HG02571 (cell line): ENCODE results near the gene CCM2L.

ENCODE experiments used
- ATAC-seq: cut with Tn5 transposase; IDR thresholded peaks from one replicate; pipeline ENCODE4 v1.9.1; 2021; ENCODE audit warnings: mild to moderate bottlenecking, moderate library complexity; ENCODE audit not compliant: unreplicated experiment

Gene CCM2L

GRCh38 chr20:32056708-32057483, 46.7 kb downstream of the CCM2L start:
- no peak for ATAC-seq

DNA sequence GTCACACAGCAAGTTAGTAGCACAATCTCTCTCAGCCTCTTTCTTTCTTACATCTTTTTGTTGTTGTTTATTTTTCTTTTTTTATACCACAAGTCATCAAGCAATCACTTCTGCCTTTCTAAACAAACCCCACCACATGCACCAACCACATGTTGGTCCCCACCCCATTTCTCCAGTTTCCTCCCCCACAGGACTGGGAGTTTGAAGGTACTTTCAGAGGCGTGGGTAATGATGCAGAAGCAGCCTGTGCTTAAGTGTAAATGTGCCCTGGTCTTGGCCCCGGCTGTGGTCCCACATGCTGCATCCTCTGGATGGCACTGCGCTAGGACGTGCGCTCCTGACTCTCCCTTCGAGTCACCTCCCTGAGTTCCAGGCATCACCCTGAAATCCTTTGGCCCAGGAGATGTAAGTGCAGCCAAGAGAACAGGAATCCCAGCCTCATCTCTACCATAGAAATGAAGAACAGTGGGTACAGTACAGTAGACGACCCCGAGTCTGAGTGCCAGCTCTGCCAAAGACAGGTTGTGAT, 47.5 kb downstream of the CCM2L start:
- no peak for ATAC-seq

DNA sequence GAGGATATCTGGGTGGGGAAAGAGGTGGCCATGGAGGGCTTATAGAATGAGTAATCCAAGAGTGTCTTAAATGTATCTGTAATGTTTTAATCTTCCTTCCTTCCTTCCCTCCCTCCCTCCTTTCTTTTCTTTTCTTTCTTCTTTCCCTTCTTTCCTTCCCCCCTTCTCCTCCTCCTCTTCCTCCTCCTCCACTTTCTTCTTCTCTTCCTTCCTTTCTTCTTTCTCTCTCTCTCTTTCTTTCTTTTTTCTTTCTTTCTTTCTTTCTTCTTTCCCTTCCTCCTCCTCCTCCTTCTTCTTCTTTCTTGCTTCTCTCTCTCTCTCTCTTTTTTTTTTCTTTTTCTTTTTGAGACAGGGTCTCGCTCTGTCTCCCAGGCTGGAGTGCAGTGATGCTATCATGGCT, 49.0 kb downstream of the CCM2L start:
- ATAC-seq = no peak

DNA sequence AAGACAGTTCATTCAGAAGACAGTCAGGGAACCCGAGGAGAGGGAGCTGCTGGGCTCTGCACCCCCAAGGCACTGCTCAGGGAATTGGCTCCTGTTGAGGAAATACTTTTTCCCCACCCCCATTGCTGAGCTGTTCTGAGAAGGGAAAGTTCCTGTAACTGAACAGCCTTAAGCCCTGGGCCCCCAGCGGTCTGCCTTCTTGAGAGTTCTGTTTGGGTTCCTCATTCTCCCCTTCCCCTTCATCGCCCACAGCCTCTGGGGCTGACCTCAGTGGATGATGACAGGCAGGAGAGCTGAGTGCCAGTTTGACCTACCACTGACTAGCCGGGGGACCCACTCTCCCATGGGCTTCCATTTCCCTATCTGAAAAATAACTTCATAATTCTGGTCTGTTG, 52.5 kb downstream of the CCM2L start:
- ATAC-seq = no peak

DNA sequence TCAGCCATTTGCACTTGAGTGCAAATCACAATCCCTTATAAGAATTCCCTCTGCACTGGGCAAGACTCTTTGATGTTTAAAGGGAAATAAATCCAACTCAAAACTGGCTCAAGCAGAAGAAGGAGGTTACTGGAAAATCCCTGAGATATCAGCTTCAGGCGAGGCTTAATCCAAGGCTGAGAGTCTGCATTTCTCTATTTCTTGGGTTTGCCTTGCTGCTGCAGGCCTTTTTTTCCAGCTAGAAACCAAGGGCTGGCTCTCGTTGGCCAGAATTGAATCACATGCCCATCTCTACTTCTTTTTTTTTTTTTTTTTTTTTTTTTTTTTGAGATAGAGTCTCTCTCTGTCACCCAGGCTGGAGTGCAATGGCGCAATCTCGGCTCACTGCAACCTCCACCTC, 53.5 kb downstream of the CCM2L start:
- no peak for ATAC-seq

- ATAC-seq = no peak
Measured at GRCh38 chr20:32064667-32065066, 54.4 kb downstream of the CCM2L start.

- ATAC-seq = no peak
Measured at GRCh38 chr20:32067234-32067821, 57.1 kb downstream of the CCM2L start.

- ATAC-seq = no peak
Measured at GRCh38 chr20:32068174-32068573, 57.9 kb downstream of the CCM2L start.

- ATAC-seq = no peak
Measured at GRCh38 chr20:32069711-32070110, 59.5 kb downstream of the CCM2L start.

- ATAC-seq = no peak
Measured at GRCh38 chr20:32070282-32070681, 60.0 kb downstream of the CCM2L start.

DNA sequence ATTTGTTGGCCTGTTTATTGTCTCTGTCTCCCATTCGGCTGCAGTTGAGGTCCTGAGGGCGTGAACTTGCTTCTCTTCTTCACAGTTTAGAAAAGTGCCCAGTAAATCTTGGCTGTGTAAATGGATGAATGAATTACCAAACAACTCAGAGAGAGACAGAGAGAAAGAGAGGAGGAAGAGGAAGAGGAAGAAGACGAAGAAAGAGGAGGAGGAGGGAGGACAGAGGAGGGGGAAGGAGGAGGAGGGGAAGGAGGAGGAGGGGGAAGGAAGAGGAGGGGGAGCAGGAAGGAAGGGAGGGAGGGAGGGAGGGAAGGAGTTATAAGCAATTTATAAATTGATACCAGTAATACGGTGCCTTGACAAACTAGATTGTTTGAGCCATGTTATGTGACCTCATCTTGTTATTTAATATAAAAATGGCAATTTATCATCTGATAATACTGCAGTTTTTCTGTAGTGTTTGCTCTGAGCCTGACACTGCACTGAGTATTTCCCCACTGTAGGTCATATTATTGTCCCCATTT, 60.5 kb downstream of the CCM2L start:
- no peak for ATAC-seq

GRCh38 chr20:32071395-32072167, 61.3 kb downstream of the CCM2L start:
- no peak for ATAC-seq

DNA sequence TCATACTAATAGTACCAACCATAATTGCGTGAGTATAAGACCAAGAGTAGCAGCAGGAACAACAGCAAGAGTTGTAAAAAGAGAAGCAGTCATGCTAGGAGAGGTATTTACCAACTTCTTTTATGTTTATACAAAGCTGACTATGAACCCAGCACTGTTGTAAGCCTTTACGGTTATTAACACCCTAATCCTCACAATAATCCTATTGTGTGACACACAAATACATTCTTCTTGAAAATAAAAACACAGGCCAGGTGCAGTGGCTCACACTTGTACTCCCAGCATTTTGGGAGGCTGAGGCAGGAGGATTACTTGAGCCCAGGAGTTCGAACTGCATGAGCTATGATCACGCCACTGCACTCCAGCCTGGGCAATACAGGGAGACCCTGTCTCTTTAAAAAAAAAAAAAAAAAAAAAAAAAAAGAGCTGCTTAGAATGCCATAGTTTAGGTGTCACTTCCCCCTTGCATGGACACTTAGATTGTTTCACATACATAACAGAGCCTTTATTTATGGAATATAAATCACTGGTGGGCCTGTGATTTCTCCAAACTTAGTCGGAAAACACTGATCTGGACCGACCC, 62.0 kb downstream of the CCM2L start:
- ATAC-seq = no peak

DNA sequence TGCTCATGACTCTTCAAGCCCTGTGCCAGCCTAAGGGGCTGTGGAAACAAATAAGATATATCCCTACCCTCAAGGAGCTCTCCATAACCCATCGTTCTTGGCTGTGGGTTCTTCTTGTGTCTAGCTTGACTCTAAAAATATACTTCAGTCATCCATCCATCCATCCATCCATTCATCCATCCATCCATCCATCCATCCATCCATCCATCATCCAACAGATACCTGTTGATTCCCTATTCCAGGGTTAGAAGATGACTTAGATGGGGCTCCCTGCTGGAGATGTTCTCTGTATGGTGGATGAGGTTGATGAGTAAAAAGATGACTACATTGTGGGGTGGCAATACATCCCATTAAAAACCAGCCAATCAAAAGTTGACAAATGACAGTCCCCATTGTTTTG, 65.3 kb downstream of the CCM2L start:
- ATAC-seq = no peak

DNA sequence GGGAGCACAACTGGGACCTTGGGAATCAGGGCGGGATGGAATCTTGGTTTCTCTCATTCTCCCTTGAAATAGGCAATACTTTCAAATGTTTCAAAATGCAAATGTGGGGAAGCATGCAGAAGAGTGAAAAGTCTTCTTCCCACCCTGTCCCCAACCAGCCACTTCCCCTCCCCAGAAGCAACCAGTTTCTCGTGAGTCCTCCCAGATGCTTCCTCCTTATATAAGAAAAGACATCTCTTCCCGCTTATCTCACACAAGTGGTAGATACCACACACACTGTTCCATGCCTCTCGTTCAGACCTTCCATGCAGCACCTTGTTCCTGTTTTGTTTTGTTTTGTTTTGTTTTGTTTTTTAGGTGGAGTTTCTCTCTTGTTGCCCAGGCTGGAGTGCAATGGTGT, 67.0 kb downstream of the CCM2L start:
- ATAC-seq = no peak

- no peak for ATAC-seq
Measured at GRCh38 chr20:32078322-32078721, 68.1 kb downstream of the CCM2L start.

DNA sequence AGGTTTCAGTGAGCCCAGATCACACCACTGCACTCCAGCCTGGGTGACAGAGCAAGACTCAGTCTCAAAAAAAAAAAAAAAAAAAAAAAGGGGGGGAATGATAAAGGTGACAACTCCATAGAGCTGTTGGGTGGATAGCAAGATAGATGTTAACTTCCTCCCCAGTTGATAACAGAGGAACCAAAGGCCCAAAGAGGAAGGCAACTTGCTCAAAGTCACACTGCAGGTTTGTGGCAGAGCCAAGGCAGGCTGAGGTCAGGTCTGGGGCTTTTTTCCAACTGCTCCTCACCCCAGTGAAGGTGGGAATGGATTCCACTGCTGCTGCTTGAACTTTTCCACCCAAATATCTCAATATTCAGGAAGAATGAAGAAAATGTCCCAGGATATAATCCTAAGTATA, 68.6 kb downstream of the CCM2L start:
- ATAC-seq = no peak

- ATAC-seq = no peak
Measured at GRCh38 chr20:32079655-32080109, 69.4 kb downstream of the CCM2L start.

DNA sequence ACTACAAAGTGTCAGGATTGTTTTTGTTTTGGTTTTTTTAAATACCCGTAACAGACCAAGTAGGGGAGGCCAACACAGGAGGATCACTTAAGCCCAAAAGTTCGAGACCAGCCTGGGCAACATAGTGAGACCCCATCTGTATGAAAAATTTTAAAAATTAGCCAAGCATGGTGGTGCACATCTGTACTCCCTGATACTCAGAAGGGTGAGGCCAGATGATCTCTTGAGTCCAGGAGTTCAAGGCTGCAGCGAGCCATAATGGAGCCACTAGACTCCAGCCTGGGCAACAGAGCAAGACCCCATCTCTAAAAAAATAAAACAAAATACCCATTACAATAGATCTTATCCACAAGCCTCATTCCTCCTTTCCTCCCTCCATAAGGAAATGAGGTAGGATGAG, 70.5 kb downstream of the CCM2L start:
- ATAC-seq = no peak
